Measurements from ENCODE around the gene PSMD13. TPM values are rescaled to one million over a fixed set of nuclear protein-coding genes. Genes with fewer than 3 reads are reported as not detected.

PSMD13 gene
- total and polyA plus RNA-seq, 2 of the 13 experiments (the other 11 are each of a cell fraction or from before 2014, with no cell fraction given), result 83.0 to 117 TPM

DNA sequence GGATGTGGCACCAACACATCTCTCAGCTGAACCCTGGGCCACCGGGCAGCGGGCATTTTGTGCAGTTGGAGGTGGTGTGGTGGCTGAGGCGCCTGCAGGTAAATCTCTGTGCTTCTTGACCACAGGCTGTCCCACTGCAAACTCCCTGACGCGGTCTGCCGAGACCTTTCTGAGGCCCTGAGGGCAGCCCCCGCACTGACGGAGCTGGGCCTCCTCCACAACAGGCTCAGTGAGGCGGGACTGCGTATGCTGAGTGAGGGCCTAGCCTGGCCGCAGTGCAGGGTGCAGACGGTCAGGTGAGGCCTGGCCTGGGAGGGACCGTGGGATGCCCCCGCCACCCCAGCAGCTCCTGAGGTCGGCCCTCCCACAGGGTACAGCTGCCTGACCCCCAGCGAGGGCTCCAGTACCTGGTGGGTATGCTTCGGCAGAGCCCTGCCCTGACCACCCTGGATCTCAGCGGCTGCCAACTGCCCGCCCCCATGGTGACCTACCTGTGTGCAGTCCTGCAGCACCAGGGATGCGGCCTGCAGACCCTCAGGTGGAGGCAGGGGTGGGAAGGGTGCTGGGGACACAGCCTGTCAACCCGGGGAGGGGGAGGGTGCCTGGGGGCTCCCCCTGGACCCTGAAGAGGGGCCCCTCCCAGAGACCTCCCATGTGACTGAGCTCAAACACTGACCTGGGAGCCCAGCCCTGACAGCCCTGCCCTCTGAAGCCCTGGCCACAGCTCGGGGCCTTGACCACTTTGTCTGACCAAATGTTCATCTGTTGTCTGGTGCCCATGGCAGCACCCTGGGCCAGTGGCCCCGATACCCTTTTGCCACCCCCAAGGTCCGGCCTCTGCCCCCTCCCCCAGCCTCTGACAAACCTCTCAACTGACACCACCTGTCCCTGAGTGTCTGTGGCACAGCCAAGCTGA lies 47.6 kb downstream of the PSMD13 start:
- no peak overlapping the region for H2AFZ ChIP-seq (ENCODE audit: low read length)
- in situ Hi-C loops (cut with HindIII; ENCODE audit: extremely low pct_ligation_motif_present, low pct_unique_long_range_greater_than_20kb), result no loop called here
- no peak for DNase-seq (ENCODE audit: low spot score)
- TF ChIP-seq ZNF44 (CRISPR knock-in tag; IDR thresholded peaks at IDR 0.05) (no peak), IRX3 (CRISPR knock-in tag; IDR thresholded peaks at IDR 0.05; ENCODE audit: borderline replicate concordance, low read depth) (no peak), ZSCAN12 (CRISPR knock-in tag; IDR thresholded peaks at IDR 0.05) (no peak), NR2F1 (CRISPR knock-in tag; IDR thresholded peaks at IDR 0.05) (no peak), ZNF768 (CRISPR knock-in tag; IDR thresholded peaks at IDR 0.05) (0 out of 2 replicates have a peak, but pooled peaks have one; percentile 6), FOXA3 (CRISPR knock-in tag; IDR thresholded peaks at IDR 0.05) (no peak), SUZ12 (IDR thresholded peaks at IDR 0.05; ENCODE audit: low read depth, low read length) (no peak), ZSCAN21 (CRISPR knock-in tag; IDR thresholded peaks at IDR 0.05; ENCODE audit: borderline replicate concordance) (no peak), SKI (IDR thresholded peaks at IDR 0.05; ENCODE audit: partially characterized antibody) (no peak), ZNF121 (CRISPR knock-in tag; IDR thresholded peaks at IDR 0.05) (no peak), ZNF550 (CRISPR knock-in tag; IDR thresholded peaks at IDR 0.05; ENCODE audit: borderline replicate concordance) (no peak), FOSL1 (CRISPR knock-in tag; IDR thresholded peaks at IDR 0.05; ENCODE audit: borderline replicate concordance) (no peak), ATAD3A (CRISPR knock-in tag; IDR thresholded peaks at IDR 0.05) (no peak), ZBTB7A (CRISPR knock-in tag; IDR thresholded peaks at IDR 0.05) (no peak), RXRA (CRISPR knock-in tag; IDR thresholded peaks at IDR 0.05) (peak; percentile 26; the same call in 1 of the 2 replicates), RORA (CRISPR knock-in tag; IDR thresholded peaks at IDR 0.05) (no peak), RNF2 (conservative IDR thresholded peaks at IDR 0.05; ENCODE audit: low read depth) (no peak)
- TF ChIP-seq, protein P1, sequence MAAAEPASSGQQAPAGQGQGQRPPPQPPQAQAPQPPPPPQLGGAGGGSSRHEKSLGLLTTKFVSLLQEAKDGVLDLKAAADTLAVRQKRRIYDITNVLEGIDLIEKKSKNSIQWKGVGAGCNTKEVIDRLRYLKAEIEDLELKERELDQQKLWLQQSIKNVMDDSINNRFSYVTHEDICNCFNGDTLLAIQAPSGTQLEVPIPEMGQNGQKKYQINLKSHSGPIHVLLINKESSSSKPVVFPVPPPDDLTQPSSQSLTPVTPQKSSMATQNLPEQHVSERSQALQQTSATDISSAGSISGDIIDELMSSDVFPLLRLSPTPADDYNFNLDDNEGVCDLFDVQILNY (CRISPR knock-in tag; conservative IDR thresholded peaks at IDR 0.05), result no peak
- TF ChIP-seq, protein P2, sequence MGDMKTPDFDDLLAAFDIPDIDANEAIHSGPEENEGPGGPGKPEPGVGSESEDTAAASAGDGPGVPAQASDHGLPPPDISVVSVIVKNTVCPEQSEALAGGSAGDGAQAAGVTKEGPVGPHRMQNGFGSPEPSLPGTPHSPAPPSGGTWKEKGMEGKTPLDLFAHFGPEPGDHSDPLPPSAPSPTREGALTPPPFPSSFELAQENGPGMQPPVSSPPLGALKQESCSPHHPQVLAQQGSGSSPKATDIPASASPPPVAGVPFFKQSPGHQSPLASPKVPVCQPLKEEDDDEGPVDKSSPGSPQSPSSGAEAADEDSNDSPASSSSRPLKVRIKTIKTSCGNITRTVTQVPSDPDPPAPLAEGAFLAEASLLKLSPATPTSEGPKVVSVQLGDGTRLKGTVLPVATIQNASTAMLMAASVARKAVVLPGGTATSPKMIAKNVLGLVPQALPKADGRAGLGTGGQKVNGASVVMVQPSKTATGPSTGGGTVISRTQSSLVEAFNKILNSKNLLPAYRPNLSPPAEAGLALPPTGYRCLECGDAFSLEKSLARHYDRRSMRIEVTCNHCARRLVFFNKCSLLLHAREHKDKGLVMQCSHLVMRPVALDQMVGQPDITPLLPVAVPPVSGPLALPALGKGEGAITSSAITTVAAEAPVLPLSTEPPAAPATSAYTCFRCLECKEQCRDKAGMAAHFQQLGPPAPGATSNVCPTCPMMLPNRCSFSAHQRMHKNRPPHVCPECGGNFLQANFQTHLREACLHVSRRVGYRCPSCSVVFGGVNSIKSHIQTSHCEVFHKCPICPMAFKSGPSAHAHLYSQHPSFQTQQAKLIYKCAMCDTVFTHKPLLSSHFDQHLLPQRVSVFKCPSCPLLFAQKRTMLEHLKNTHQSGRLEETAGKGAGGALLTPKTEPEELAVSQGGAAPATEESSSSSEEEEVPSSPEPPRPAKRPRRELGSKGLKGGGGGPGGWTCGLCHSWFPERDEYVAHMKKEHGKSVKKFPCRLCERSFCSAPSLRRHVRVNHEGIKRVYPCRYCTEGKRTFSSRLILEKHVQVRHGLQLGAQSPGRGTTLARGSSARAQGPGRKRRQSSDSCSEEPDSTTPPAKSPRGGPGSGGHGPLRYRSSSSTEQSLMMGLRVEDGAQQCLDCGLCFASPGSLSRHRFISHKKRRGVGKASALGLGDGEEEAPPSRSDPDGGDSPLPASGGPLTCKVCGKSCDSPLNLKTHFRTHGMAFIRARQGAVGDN (CRISPR knock-in tag; IDR thresholded peaks at IDR 0.05), result peak; percentile 3; the same call in 1 of the 2 replicates
- TF ChIP-seq, protein P3, sequence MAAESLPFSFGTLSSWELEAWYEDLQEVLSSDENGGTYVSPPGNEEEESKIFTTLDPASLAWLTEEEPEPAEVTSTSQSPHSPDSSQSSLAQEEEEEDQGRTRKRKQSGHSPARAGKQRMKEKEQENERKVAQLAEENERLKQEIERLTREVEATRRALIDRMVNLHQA (CRISPR knock-in tag; IDR thresholded peaks at IDR 0.05), result no peak

More for the DNA sequence above, 47.6 kb downstream of the PSMD13 start:
- peak overlapping the region in 1 of 3 experiments; percentile 23; a peak in 2 of 6 replicates for H3K4me3 ChIP-seq (replicated peaks in 1 of 3; ENCODE audit: insufficient read depth in 1 of 3, low read depth in 2 of 3, low read length in 3 of 3)
- peak overlapping the region; percentile 32; the same call in 1 of the 2 replicates for H3K4me2 ChIP-seq (ENCODE audit: low read depth, low read length)
- 47% methylated on average over 5 of the region's 24 CpGs for WGBS (ENCODE audit: low lambda C conversion rate)
- H3K36me3 ChIP-seq (replicated peaks in 1 of 2; ENCODE audit: control insufficient read depth in 1 of 2, insufficient read depth in 2 of 2, low read length in 2 of 2), result no peaks in the 10 kb centered on the region
- POLR2A ChIA-PET, result no interaction called here
- no peak overlapping the region for H3K27ac ChIP-seq (ENCODE audit: extremely low read length, insufficient read depth, low read length)
- H3K79me2 ChIP-seq (ENCODE audit: insufficient read depth, low read length), result no peaks in the 10 kb centered on the region
- no peaks in the 10 kb centered on the region for H4K20me1 ChIP-seq (ENCODE audit: insufficient read depth, low read length)
- FAIRE-seq (no peak), ATAC-seq (peak; percentile 21)
- H3K9ac ChIP-seq (ENCODE audit: insufficient read depth, low read depth, low read length), result no peak overlapping the region
- BruUV-seq (replicated peaks), result no TSS peak
- H3K4me1 ChIP-seq (ENCODE audit: insufficient read depth, low read length), result peaks cover 32% of the 10 kb centered on the region
- H3K9me3 ChIP-seq (ENCODE audit: low read length), result no peaks in the 10 kb centered on the region
- CTCF ChIA-PET (ENCODE audit: low intra/inter-chr PET ratio, low total read pairs), result no interaction called here
- intact Hi-C loops (cut with micrococcal nuclease; ENCODE audit: unreplicated experiment), result no loop called here
- H3K27me3 ChIP-seq (ENCODE audit: control insufficient read depth in 1 of 2, insufficient read depth in 2 of 2, low read length in 2 of 2), result peaks cover 12 to 86% of the 10 kb centered on the region in 2 experiments

All from HepG2 (cell line).